Spleen (tissue), 7 donors: ENCODE measurements around the gene RPRD2.

Experiments used
- POLR2A ChIP-seq, 3 donors: fragments of 450-650 bp; IDR thresholded peaks; one replicate each; pipeline ENCODE4 v1.5.1; 2017; ENCODE audit warnings: antibody characterized with exemption in 3 of 3, mild to moderate bottlenecking in 1 of 3
- POLR2AphosphoS5 ChIP-seq, 3 donors: sonication (generic); formaldehyde crosslinking; IDR thresholded peaks; one replicate each; pipeline ENCODE4 v1.5.1; 2017; ENCODE audit warnings: antibody characterized with exemption in 3 of 3
- TF ChIP-seq, protein P1 (sequence below), 11 experiments: fragments of 200-600 bp in 7 of 11; fragments of 450-650 bp in 4 of 11; sonication (generic) in 4 of 11; IDR thresholded peaks in 8 of 11; conservative IDR thresholded peaks in 3 of 11; 1 replicate in 7 of 11; 2 replicates in 4 of 11; pipeline versions ENCODE4 v1.4.0 to v1.8.0; 2016 to 2021; ENCODE audit warnings: antibody characterized with exemption in 11 of 11, inconsistent platforms in 4 of 11, mild to moderate bottlenecking in 1 of 11
- donor health status: DM: no; HTN: no; CAD: no; lungs with moderate emphysema.
- donor health status: DM: no; HTN: no; CAD: no.
- donor health status: DM: no; HTN: no; CAD: no.

DNA sequence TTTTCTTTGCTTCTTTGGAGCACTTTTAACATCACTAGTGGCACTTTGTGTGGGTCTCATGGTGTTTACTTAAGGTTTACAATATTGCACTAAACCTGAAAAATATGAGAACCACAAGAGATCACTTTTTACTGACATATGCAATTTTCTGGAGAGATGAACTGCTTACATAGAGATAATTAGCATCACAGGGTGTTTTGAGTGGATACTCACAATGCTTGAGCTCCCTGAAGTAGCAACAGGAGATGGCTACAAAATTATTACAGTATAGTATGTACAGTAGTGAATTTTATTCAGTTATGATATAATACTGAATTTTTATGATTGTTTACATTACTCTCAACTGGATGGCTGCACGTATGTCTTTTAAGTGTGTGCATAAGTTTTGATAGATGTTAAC, 22.6 kb downstream of the RPRD2 start:
- TF ChIP-seq, protein P1, sequence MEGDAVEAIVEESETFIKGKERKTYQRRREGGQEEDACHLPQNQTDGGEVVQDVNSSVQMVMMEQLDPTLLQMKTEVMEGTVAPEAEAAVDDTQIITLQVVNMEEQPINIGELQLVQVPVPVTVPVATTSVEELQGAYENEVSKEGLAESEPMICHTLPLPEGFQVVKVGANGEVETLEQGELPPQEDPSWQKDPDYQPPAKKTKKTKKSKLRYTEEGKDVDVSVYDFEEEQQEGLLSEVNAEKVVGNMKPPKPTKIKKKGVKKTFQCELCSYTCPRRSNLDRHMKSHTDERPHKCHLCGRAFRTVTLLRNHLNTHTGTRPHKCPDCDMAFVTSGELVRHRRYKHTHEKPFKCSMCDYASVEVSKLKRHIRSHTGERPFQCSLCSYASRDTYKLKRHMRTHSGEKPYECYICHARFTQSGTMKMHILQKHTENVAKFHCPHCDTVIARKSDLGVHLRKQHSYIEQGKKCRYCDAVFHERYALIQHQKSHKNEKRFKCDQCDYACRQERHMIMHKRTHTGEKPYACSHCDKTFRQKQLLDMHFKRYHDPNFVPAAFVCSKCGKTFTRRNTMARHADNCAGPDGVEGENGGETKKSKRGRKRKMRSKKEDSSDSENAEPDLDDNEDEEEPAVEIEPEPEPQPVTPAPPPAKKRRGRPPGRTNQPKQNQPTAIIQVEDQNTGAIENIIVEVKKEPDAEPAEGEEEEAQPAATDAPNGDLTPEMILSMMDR (IDR thresholded peaks at IDR 0.05 in 8 of 11, conservative IDR thresholded peaks at IDR 0.05 in 3 of 11), result no peak
- TF ChIP-seq POLR2A (IDR thresholded peaks at IDR 0.05) (no peak), POLR2AphosphoS5 (IDR thresholded peaks at IDR 0.05) (no peak)
